Activated CD8-positive, alpha-beta memory T cell treated with anti-CD3 and anti-CD28 coated beads, Interleukin-2, amount 10 ng/mL, durations not matched to agents 7 days and 5 days (primary cell): ENCODE measurements around the gene NBL1. TPM values are rescaled to one million over a fixed set of nuclear protein-coding genes. Genes with fewer than 3 reads are reported as not detected.

Source experiments
- ATAC-seq: fragments of 150-1000 bp; cut with Tn5 transposase; one replicate; pipeline ENCODE4 v1.10.0; 2021; ENCODE audit warnings: moderate library complexity
- CTCF ChIA-PET: fragments of 350-600 bp; sonication (Branson Sonifier 250); formaldehyde crosslinking; loops from one replicate; lab custom pipeline; 2021; ENCODE audit warnings: antibody characterized with exemption; lab: Charles Lee
- DNase-seq: peaks from one replicate; pipeline ENCODE4 v3.0.0-alpha.2; 2020
- H3K27ac Mint-ChIP-seq: one replicate; pipeline ENCODE4 v1.8.0; 2021; ENCODE audit warnings: mild to moderate bottlenecking, mixed read lengths
- H3K27me3 Mint-ChIP-seq: one replicate; pipeline ENCODE4 v1.8.0; 2021; ENCODE audit warnings: mixed read lengths
- H3K36me3 Mint-ChIP-seq: one replicate; pipeline ENCODE4 v1.8.0; 2021; ENCODE audit warnings: mild to moderate bottlenecking, mixed read lengths
- H3K4me1 Mint-ChIP-seq: one replicate; pipeline ENCODE4 v1.8.0; 2021; ENCODE audit warnings: mixed read lengths
- H3K4me3 Mint-ChIP-seq: one replicate; pipeline ENCODE4 v1.8.0; 2021; ENCODE audit warnings: mild to moderate bottlenecking, moderate library complexity, mixed read lengths
- H3K9me3 Mint-ChIP-seq: one replicate; pipeline ENCODE4 v1.8.0; 2022; ENCODE audit warnings: low read depth, mixed read lengths
- total RNA-seq, 2 experiments: library from RNA; stranded (reverse); gene quantifications; one replicate each; pipeline ENCODE4 v1.2.3, GENCODE V29; 2021

NBL1 gene
- total RNA-seq, 2 experiments from 2014 or later, result 39.4 to 49.8 TPM

- no peak for ATAC-seq
- Mint-ChIP-seq H3K9me3 (no peaks in the 10 kb centered on the region), H3K4me1 (peaks cover 7% of the 10 kb centered on the region), H3K27ac (no peak overlapping the region), H3K27me3 (no peaks in the 10 kb centered on the region), H3K36me3 (peaks cover 1% of the 10 kb centered on the region), H3K4me3 (no peak overlapping the region)
- no peak for DNase-seq
- CTCF ChIA-PET, result interaction anchor here (0.8 to 1.4 kb wide), 2 partner anchors 17 to 31 kb away, joined by 3 read pairs; no protein-coding TSS in a partner anchor
These were observed 30.9 kb upstream of the NBL1 start for GRCh38 chr1:19613171-19613703.

DNA sequence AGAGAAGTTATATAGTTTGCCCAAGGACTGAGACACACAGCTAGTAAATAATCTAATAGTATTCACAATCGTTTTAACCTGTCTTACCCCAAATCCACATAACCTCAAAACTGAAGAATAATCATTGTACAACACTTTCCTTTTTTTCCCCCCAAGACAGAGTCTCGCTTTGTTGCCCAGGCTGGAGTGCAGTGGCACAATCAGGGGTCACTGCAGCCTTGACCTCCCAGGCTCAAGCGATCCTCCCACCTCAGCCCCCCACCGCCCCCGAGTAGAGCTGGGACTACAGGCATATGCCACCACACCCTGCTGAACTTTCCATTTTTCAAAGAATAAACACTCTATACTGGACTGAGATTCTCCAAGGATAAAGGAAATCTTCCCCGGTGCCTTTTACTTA, 28.7 kb upstream of the NBL1 start:
- no peak for ATAC-seq
- Mint-ChIP-seq H3K4me3 (no peak overlapping the region), H3K9me3 (no peaks in the 10 kb centered on the region), H3K27me3 (no peaks in the 10 kb centered on the region), H3K27ac (no peak overlapping the region), H3K36me3 (no peaks in the 10 kb centered on the region), H3K4me1 (peaks cover 7% of the 10 kb centered on the region)
- no peak for DNase-seq
- CTCF ChIA-PET, result interaction anchor here (1.0 kb wide), 1 partner anchor 33 kb away, joined by 4 read pairs; no protein-coding TSS in a partner anchor

DNA sequence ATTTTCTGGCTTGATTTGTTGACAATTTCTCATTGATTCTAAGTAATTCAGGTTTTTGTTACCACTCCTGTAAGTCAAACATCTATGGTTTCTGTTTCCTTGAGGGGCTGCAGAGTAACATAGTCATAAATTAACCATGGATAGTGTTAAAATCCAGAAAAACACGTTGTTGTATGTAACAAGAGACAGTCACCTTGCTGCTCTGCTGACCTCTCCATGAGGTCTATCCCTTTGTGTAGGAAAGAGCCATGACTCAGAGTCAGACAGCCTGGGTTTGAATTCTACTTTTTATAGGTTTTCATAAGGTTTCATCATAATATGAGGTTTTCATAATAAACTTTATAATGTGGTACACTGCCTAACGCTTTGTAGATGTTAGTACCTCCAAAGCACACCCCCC, 27.6 kb upstream of the NBL1 start:
- Mint-ChIP-seq H3K27ac (no peak overlapping the region), H3K27me3 (no peaks in the 10 kb centered on the region), H3K9me3 (no peaks in the 10 kb centered on the region), H3K36me3 (no peaks in the 10 kb centered on the region), H3K4me1 (peaks cover 7% of the 10 kb centered on the region), H3K4me3 (no peak overlapping the region)
- ATAC-seq (no peak), DNase-seq (no peak)
- CTCF ChIA-PET, result no interaction called here

GRCh38 chr1:19617376-19617775, 26.7 kb upstream of the NBL1 start:
- no peaks in the 10 kb centered on the region for H3K9me3 Mint-ChIP-seq
- ATAC-seq, result no peak
- DNase-seq, result no peak
- CTCF ChIA-PET, result interaction anchor here (2.5 kb wide), 1 partner anchor 9 kb away, joined by 6 read pairs; no protein-coding TSS in a partner anchor
- no peaks in the 10 kb centered on the region for H3K27me3 Mint-ChIP-seq
- no peak overlapping the region for H3K4me3 Mint-ChIP-seq
- peaks cover 7% of the 10 kb centered on the region for H3K4me1 Mint-ChIP-seq
- no peak overlapping the region for H3K27ac Mint-ChIP-seq
- no peaks in the 10 kb centered on the region for H3K36me3 Mint-ChIP-seq

DNA sequence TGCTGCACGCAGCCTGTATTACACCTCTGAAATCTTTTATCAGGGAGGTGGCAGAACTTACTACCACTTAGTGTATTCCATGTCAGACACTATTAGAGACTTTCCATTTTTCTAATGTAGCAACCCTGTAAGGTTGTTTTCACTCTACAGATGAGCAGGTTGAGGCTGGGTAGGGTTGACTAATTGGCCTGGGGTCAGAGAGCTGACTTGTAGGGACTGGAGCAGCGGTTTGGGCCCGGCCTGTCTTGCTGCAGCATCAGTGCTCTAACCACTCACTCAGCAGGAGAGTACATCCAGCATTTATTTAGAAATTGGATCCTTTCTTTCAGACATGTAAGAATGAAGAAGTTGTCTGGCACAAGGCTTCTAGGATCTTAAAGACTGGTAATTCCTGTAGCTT, 25.7 kb upstream of the NBL1 start:
- Mint-ChIP-seq H3K27ac (no peak overlapping the region), H3K36me3 (peaks cover 2% of the 10 kb centered on the region), H3K9me3 (no peaks in the 10 kb centered on the region), H3K4me3 (no peak overlapping the region), H3K4me1 (peaks cover 3% of the 10 kb centered on the region), H3K27me3 (no peaks in the 10 kb centered on the region)
- DNase-seq (no peak), ATAC-seq (no peak)
- CTCF ChIA-PET, result interaction anchor here (0.9 to 2.5 kb wide), 3 partner anchors 10 to 32 kb away, joined by 3 to 6 read pairs (median 3); no protein-coding TSS in a partner anchor

GRCh38 chr1:19619697-19620384, 24.3 kb upstream of the NBL1 start:
- DNase-seq, result no peak
- CTCF ChIA-PET, result interaction anchor here (1.0 kb wide), 1 partner anchor 12 kb away, joined by 3 read pairs; no protein-coding TSS in a partner anchor
- Mint-ChIP-seq H3K27me3 (no peaks in the 10 kb centered on the region), H3K36me3 (peaks cover 2% of the 10 kb centered on the region), H3K27ac (no peak overlapping the region), H3K4me1 (peaks cover 3% of the 10 kb centered on the region), H3K9me3 (no peaks in the 10 kb centered on the region), H3K4me3 (no peak overlapping the region)
- no peak for ATAC-seq

DNA sequence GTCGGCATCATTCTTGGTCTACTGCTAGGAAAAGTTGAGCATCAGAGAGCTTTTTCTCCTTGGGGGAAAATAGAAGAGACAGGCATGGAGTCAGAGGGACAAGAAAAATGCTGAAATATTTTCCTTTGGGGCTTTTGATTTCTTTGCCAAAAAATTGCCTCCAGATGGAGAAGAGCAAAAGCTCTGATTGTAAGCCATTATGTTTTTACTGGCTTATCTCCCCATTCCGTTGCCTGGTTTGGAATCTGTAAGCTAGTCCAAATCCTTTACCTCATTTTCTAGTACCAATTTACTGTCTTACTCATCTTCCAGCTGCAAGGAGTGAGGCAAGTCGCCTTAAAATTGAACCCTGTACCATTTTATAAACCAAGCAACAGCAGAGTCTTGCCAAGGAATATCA, 23.3 kb upstream of the NBL1 start:
- CTCF ChIA-PET, result interaction anchor here (1.0 kb wide), 1 partner anchor 13 kb away, joined by 3 read pairs; no protein-coding TSS in a partner anchor
- no peaks in the 10 kb centered on the region for H3K9me3 Mint-ChIP-seq
- ATAC-seq (no peak), DNase-seq (no peak)
- H3K27ac Mint-ChIP-seq, result no peak overlapping the region
- H3K4me1 Mint-ChIP-seq, result no peaks in the 10 kb centered on the region
- H3K27me3 Mint-ChIP-seq, result no peaks in the 10 kb centered on the region
- peaks cover 2% of the 10 kb centered on the region for H3K36me3 Mint-ChIP-seq
- H3K4me3 Mint-ChIP-seq, result no peak overlapping the region

DNA sequence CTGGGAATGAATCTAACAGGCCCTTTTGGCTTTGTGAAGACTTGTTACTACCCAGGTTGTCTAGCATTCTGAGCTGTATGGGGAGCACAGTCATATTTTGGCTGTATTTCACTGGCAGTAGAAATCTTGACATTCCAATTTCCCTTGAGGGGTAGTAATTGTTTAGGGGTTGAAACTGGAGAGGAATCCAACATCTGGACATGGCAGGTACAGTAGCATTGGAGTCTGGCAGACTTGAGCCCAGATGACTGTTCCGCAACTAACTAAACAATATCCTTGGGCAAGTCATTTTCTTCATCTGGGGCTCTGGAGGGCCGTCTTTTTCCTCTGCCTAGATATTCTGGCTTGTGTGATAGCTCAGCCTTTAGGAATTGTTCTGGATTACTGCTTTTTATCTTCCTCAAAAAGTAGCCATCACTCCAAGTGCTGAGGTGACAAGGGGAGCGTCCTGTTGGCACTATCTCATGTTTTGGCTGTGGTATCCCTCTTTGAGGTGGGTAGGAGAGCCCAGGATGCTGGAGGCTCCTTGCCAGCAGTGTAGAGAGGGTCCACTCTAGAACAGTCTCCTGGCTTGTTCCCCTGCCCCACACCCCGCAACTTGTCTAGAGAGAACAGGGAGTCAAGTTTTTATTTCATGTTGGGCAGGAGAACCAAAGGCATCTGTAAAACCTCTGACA, 22.7 kb upstream of the NBL1 start:
- Mint-ChIP-seq H3K36me3 (peaks cover 6% of the 10 kb centered on the region), H3K27ac (no peak overlapping the region), H3K4me3 (no peak overlapping the region), H3K4me1 (no peaks in the 10 kb centered on the region), H3K27me3 (no peaks in the 10 kb centered on the region), H3K9me3 (no peaks in the 10 kb centered on the region)
- no peak for ATAC-seq
- no peak for DNase-seq
- CTCF ChIA-PET, result no interaction called here

DNA sequence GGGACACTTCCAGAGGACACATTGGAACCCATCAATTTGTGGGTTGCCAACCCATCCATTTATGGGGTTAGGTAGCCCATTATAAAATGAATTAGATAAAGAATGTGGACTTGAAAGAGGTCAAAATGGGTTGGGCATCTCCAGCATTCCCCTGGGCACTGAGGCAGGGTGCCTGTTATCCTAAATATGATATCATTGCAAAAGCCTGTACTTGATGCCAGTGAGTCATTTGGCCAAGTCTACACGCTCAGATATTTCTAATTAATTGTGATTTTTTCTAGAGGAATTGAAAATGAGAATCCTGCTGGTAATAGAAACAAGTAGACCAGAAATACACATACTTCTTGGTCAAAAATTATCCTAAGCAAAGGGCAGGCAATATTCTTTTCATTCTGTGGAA, 21.9 kb upstream of the NBL1 start:
- H3K4me1 Mint-ChIP-seq, result no peaks in the 10 kb centered on the region
- CTCF ChIA-PET, result no interaction called here
- peaks cover 6% of the 10 kb centered on the region for H3K36me3 Mint-ChIP-seq
- H3K9me3 Mint-ChIP-seq, result no peaks in the 10 kb centered on the region
- DNase-seq (no peak), ATAC-seq (no peak)
- no peaks in the 10 kb centered on the region for H3K27me3 Mint-ChIP-seq
- H3K27ac Mint-ChIP-seq, result no peak overlapping the region
- H3K4me3 Mint-ChIP-seq, result no peak overlapping the region

GRCh38 chr1:19623523-19623922, 20.6 kb upstream of the NBL1 start:
- H3K4me1 Mint-ChIP-seq, result no peaks in the 10 kb centered on the region
- DNase-seq (no peak), ATAC-seq (no peak)
- CTCF ChIA-PET, result no interaction called here
- peaks cover 7% of the 10 kb centered on the region for H3K36me3 Mint-ChIP-seq
- H3K27ac Mint-ChIP-seq, result no peak overlapping the region
- no peak overlapping the region for H3K4me3 Mint-ChIP-seq
- no peaks in the 10 kb centered on the region for H3K27me3 Mint-ChIP-seq
- H3K9me3 Mint-ChIP-seq, result no peaks in the 10 kb centered on the region

DNA sequence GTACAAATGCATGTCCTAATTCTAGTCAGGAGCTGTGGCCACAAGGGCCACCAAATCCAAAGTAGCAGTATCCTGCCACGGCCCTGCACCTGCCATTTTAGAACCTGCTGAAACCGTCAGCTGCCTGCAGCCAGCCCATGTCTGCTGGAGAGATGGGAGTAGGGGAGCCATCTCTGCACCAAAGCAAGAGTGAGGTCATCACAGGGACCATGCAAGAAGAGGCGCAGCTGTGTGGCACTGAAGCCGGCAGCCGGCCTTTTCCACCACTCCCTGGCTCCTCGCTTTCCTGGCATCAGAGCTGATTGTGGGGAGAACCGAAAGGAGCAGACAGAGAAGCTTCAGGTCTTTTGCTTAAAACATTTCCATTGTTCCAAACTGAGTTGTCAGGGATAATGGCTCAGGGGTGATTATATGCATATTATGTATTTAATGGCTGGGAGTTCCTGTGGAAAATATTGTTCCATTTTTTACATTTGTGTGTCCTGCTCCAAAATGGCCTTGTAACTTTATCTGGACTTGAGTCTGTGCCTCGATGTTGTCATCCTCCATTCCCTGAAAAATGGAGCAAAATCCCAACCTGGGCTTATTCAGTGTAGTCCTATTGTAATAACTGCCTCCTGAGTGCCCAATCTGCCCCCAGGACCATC, 18.7 kb upstream of the NBL1 start:
- Mint-ChIP-seq H3K27ac (no peak overlapping the region), H3K4me1 (no peaks in the 10 kb centered on the region), H3K4me3 (no peak overlapping the region), H3K9me3 (no peaks in the 10 kb centered on the region), H3K36me3 (peaks cover 8% of the 10 kb centered on the region), H3K27me3 (no peaks in the 10 kb centered on the region)
- CTCF ChIA-PET, result interaction anchor here (1.1 to 1.7 kb wide), 2 partner anchors 26 to 28 kb away, joined by 3 to 4 read pairs; no protein-coding TSS in a partner anchor
- no peak for ATAC-seq
- no peak for DNase-seq

DNA sequence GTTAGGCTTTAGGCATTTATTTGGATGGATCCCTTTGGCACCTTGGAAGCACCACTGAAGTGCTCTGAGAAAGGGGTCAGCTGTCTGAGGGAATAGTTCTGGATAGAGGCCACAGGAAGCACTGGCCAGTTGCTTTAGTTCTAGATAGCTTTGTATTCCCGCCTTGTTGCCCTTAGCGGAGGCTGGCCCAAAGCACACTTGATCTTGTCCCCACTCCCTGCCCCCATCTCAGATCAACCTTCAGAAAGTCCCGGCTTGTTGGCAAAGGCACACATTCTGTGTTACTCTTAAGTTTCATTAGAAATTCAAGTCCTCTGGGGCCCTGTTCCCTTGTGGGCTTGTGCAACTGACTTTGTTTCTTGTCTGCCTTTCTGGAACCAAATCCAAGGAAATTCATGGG, 15.2 kb upstream of the NBL1 start:
- Mint-ChIP-seq H3K36me3 (peaks cover 6% of the 10 kb centered on the region), H3K4me3 (no peak overlapping the region), H3K4me1 (no peaks in the 10 kb centered on the region), H3K27me3 (no peaks in the 10 kb centered on the region), H3K27ac (no peak overlapping the region), H3K9me3 (no peaks in the 10 kb centered on the region)
- CTCF ChIA-PET, result no interaction called here
- no peak for ATAC-seq
- no peak for DNase-seq

DNA sequence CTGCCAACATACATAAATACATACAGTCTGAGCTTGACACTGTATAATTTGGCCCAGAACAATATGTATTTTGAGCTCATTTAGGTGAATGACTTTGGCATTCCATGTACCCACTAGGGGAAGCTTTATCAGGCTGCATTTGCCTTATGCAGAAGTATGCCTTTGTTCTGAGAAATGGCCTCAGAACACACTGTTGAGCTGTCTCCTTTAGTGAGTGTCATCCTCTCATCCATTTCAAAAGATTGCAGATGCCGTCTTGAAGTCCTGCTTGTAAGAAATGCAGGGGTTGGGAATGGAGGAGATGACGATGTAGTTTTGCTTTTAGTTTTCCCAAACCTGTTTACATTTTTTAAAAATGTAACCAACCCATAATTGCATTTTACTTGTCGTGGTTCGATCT, 14.8 kb upstream of the NBL1 start:
- CTCF ChIA-PET, result no interaction called here
- Mint-ChIP-seq H3K27me3 (no peaks in the 10 kb centered on the region), H3K4me1 (no peaks in the 10 kb centered on the region), H3K36me3 (peaks cover 6% of the 10 kb centered on the region), H3K27ac (no peak overlapping the region), H3K4me3 (no peak overlapping the region), H3K9me3 (no peaks in the 10 kb centered on the region)
- ATAC-seq (no peak), DNase-seq (no peak)
